ENCODE measurements around the gene ADAM8. TPM values are rescaled to one million over a fixed set of nuclear protein-coding genes. Genes with fewer than 3 reads are reported as not detected.

Gene ADAM8
- total and polyA plus RNA-seq, 2 of the 4 experiments (the other 2 are of a cell fraction) = under 0.01 to 0.74 TPM

- no peak overlapping the region for H2AFZ ChIP-seq (replicated peaks; ENCODE audit: low read length, poor library complexity)
- H2BK20ac ChIP-seq (ENCODE audit: low read depth, low read length) = no peak overlapping the region
- no peaks in the 10 kb centered on the region for H3K9me1 ChIP-seq (ENCODE audit: insufficient read depth, low read length)
- dilution Hi-C loops (cut with HindIII; ENCODE audit: low sequenced_read_pairs, unreplicated experiment) = no loop called here
- BruUV-seq (replicated peaks) = no TSS peak
- H2BK120ac ChIP-seq (ENCODE audit: low read depth, low read length) = no peak overlapping the region
- ATAC-seq (ENCODE audit: low read depth) = no peak
- no peak overlapping the region for H3K4ac ChIP-seq (ENCODE audit: low read depth, low read length)
- peaks cover 9% of the 10 kb centered on the region for H3K27me3 ChIP-seq (ENCODE audit: control insufficient read depth, insufficient read depth, low read length)
- H2AK5ac ChIP-seq (ENCODE audit: low read depth, low read length) = no peak overlapping the region
- CTCF ChIA-PET = no interaction called here
- no peak overlapping the region for H3K14ac ChIP-seq (replicated peaks; ENCODE audit: low read depth, low read length)
- H3K36me3 ChIP-seq (ENCODE audit: control insufficient read depth, insufficient read depth, low read length) = peaks cover 4% of the 10 kb centered on the region; the same call in 1 of the 2 replicates
- no peak overlapping the region for H3K23ac ChIP-seq (ENCODE audit: low read depth, low read length)
- H3K4me1 ChIP-seq (ENCODE audit: control insufficient read depth, insufficient read depth, low read length) = peaks cover 3% of the 10 kb centered on the region; the same call in 1 of the 2 replicates
- TF ChIP-seq, protein P1, sequence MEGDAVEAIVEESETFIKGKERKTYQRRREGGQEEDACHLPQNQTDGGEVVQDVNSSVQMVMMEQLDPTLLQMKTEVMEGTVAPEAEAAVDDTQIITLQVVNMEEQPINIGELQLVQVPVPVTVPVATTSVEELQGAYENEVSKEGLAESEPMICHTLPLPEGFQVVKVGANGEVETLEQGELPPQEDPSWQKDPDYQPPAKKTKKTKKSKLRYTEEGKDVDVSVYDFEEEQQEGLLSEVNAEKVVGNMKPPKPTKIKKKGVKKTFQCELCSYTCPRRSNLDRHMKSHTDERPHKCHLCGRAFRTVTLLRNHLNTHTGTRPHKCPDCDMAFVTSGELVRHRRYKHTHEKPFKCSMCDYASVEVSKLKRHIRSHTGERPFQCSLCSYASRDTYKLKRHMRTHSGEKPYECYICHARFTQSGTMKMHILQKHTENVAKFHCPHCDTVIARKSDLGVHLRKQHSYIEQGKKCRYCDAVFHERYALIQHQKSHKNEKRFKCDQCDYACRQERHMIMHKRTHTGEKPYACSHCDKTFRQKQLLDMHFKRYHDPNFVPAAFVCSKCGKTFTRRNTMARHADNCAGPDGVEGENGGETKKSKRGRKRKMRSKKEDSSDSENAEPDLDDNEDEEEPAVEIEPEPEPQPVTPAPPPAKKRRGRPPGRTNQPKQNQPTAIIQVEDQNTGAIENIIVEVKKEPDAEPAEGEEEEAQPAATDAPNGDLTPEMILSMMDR (conservative IDR thresholded peaks at IDR 0.05; ENCODE audit: low read depth, low read length) = no peak
- TF ChIP-seq CEBPB (IDR thresholded peaks at IDR 0.05; ENCODE audit: low read depth, low read length) = no peak
- no peak for TF ChIP-seq BHLHE40 (IDR thresholded peaks at IDR 0.05; ENCODE audit: low read depth, low read length)
- no peak for TF ChIP-seq USF2 (IDR thresholded peaks at IDR 0.05; ENCODE audit: low read depth, low read length)
- no peak for TF ChIP-seq RFX5 (IDR thresholded peaks at IDR 0.05; ENCODE audit: low read depth, low read length)
- no peak for TF ChIP-seq RAD21 (IDR thresholded peaks at IDR 0.05; ENCODE audit: low read length)
- TF ChIP-seq POLR2A (IDR thresholded peaks at IDR 0.05; ENCODE audit: low read depth, low read length) = no peak
- no peak for TF ChIP-seq ELK1 (IDR thresholded peaks at IDR 0.05; ENCODE audit: borderline replicate concordance, low read depth, low read length)
- no peak for TF ChIP-seq MXI1 (IDR thresholded peaks at IDR 0.05; ENCODE audit: borderline replicate concordance, low read depth, low read length)
- TF ChIP-seq NFE2L2 (IDR thresholded peaks at IDR 0.05; ENCODE audit: low read depth, low read length) = no peak
- no peak for TF ChIP-seq SMC3 (IDR thresholded peaks at IDR 0.05; ENCODE audit: low read depth, low read length)
- no peak for TF ChIP-seq MAZ (IDR thresholded peaks at IDR 0.05; ENCODE audit: borderline replicate concordance, low read depth, low read length)
- TF ChIP-seq CHD1 (IDR thresholded peaks at IDR 0.05; ENCODE audit: low read depth, low read length) = no peak
- no peak for TF ChIP-seq RCOR1 (IDR thresholded peaks at IDR 0.05; ENCODE audit: insufficient replicate concordance, low read length)
- no peak for TF ChIP-seq FOS (IDR thresholded peaks at IDR 0.05; ENCODE audit: low read depth, low read length)
- no peak for TF ChIP-seq MAFK (IDR thresholded peaks at IDR 0.05; ENCODE audit: low read depth, low read length)
- H3K18ac ChIP-seq (ENCODE audit: low read depth, low read length) = no peak overlapping the region
- no peak overlapping the region for H2BK5ac ChIP-seq (ENCODE audit: low read depth, low read length, poor library complexity, severe bottlenecking)
- no peak overlapping the region for H3K56ac ChIP-seq (ENCODE audit: extremely low read depth, insufficient read depth, low read length)
- DNase-seq = no peak
- H4K8ac ChIP-seq (ENCODE audit: low read depth in 2 of 2, low read length in 2 of 2) = no peak overlapping the region
- H3K4me3 ChIP-seq (ENCODE audit: insufficient read depth, low read depth, low read length) = no peak overlapping the region
- no peak overlapping the region for H3K4me2 ChIP-seq (ENCODE audit: low read depth, low read length)
- no peak overlapping the region for H4K5ac ChIP-seq (ENCODE audit: low read depth, low read length)
- 89% methylated on average over 12 of the region's 25 CpGs; no CpG with 5 or more reads in 1 of the 2 experiments for WGBS, 2 experiments (ENCODE audit: extremely low coverage in 2 of 2, insufficient read length in 1 of 2)
- no peak overlapping the region for H4K91ac ChIP-seq (ENCODE audit: insufficient read depth, low read depth, low read length)
- H3K9me3 ChIP-seq (ENCODE audit: control insufficient read depth, insufficient read depth, low read length) = no peaks in the 10 kb centered on the region
- H2BK15ac ChIP-seq (ENCODE audit: low read depth, low read length) = no peak overlapping the region
- 0 out of 2 replicates have a peak, but pooled peaks cover 1% of the 10 kb centered on the region for H4K20me1 ChIP-seq (ENCODE audit: insufficient read depth, low read length)
- intact Hi-C loops (cut with micrococcal nuclease) = no loop called here
- no peak overlapping the region for H3K9ac ChIP-seq (ENCODE audit: low read depth, low read length)
- H3K79me1 ChIP-seq (ENCODE audit: low read depth in 1 of 2, low read length in 2 of 2) = peaks cover 0 to 1% of the 10 kb centered on the region in 2 experiments; a peak in 1 of 4 replicates
- H3K27ac ChIP-seq (ENCODE audit: insufficient read depth, low read length) = no peak overlapping the region
- POLR2A ChIA-PET (ENCODE audit: unreplicated experiment) = no interaction called here
- in situ Hi-C loops (cut with MboI; ENCODE audit: low sequenced_read_pairs) = loop anchor here (25.0 kb wide), 1 partner anchor 611 kb away; no protein-coding TSS in a partner anchor
- H2AK9ac ChIP-seq (replicated peaks; ENCODE audit: low read depth, low read length, poor library complexity) = peak overlapping the region; percentile 28
Observed at GRCh38 chr10:133272964-133273420, 3.7 kb downstream of the ADAM8 start.
